Right lobe of liver (tissue), 4 donors: ENCODE data around the gene C5AR1.

Experiments used
- CTCF ChIP-seq, 4 donors: fragments of 200-600 bp in 3 of 4; fragments of 450-650 bp in 1 of 4; IDR thresholded peaks; one replicate each; pipeline versions ENCODE4 v1.5.1 to v1.8.0; 2016 to 2022; ENCODE audit warnings: antibody characterized with exemption in 4 of 4, mild to moderate bottlenecking in 2 of 4
- POLR2A ChIP-seq: fragments of 450-650 bp; IDR thresholded peaks from one replicate; pipeline ENCODE4 v1.6.1; 2017; ENCODE audit warnings: antibody characterized with exemption, mild to moderate bottlenecking
- donor health status: DM: no; HTN: no; CAD: no.
- donor health status: DM: no; HTN: no; CAD: no.
- donor health status: DM: no; HTN: yes; CAD: no.

GRCh38 chr19:47351548-47351947, 41.9 kb downstream of the C5AR1 start:
- TF ChIP-seq CTCF (IDR thresholded peaks at IDR 0.05) (no peak), POLR2A (no peak)
